Brain microvascular endothelial cell (primary cell): Measurements from ENCODE around the gene AVPI1.
A peak's percentile ranks its signal among the peaks of the same experiment; 100 is the strongest.
"Not testable (repeated sequence)": the region's sequence is repeated elsewhere in the genome, so short reads cannot be mapped to it uniquely, and the experiment has no call there.

Source experiments
- DNase-seq: peaks from one replicate; pipeline ENCODE4 v3.0.0-alpha.2; 2020
- H3K27ac ChIP-seq: fragments of 250-450 bp; sonication (Bioruptor Pico); 2 replicates; pipeline ENCODE4 v1.5.1; 2020; ENCODE audit warnings: mild to moderate bottlenecking, moderate library complexity
- H3K27me3 ChIP-seq: fragments of 250-450 bp; sonication (Bioruptor Pico); replicated peaks from 2 replicates; pipeline ENCODE4 v1.5.1; 2020; ENCODE audit warnings: mild to moderate bottlenecking
- H3K36me3 ChIP-seq: fragments of 250-450 bp; sonication (Bioruptor Pico); replicated peaks from 2 replicates; pipeline ENCODE4 v1.5.1; 2020; ENCODE audit warnings: mild to moderate bottlenecking
- H3K4me3 ChIP-seq: 2 replicates; pipeline ENCODE4 v1.5.1; 2011; ENCODE audit warnings: low read depth, mild to moderate bottlenecking, control low read depth, low read length, moderate library complexity
- CTCF ChIP-seq: IDR thresholded peaks from 2 replicates; pipeline ENCODE4 v1.5.1; 2011; ENCODE audit warnings: low read depth, mild to moderate bottlenecking, moderate library complexity, low read length, control low read depth, inconsistent platforms; ENCODE audit errors: missing control alignments
- in situ Hi-C: cut with HindIII; loops from 2 replicates; pipeline ENCODE4 v1.10.0; 2017; ENCODE audit warnings: low sequenced_read_pairs, low pct_ligation_motif_present

The AVPI1 gene

GRCh38 chr10:97656777-97657176 is 30.3 kb downstream of the AVPI1 start:
- no peaks in the 10 kb centered on the region for H3K27me3 ChIP-seq
- peaks cover 50% of the 10 kb centered on the region for H3K36me3 ChIP-seq
- in situ Hi-C loops = no loop called here
- H3K27ac ChIP-seq = no peak overlapping the region
- no peak overlapping the region for H3K4me3 ChIP-seq
- TF ChIP-seq CTCF = no peak
- no peak for DNase-seq

GRCh38 chr10:97651773-97652172 is 35.3 kb downstream of the AVPI1 start:
- Histone ChIP-seq H3K4me3 (no peak overlapping the region), H3K27me3 (no peaks in the 10 kb centered on the region), H3K36me3 (peaks cover 49% of the 10 kb centered on the region), H3K27ac (no peak overlapping the region)
- TF ChIP-seq CTCF = no peak
- DNase-seq = no peak
- in situ Hi-C loops = no loop called here

GRCh38 chr10:97650726-97651125 is 36.3 kb downstream of the AVPI1 start:
- no peaks in the 10 kb centered on the region for H3K27me3 ChIP-seq
- H3K36me3 ChIP-seq = peaks cover 48% of the 10 kb centered on the region
- H3K27ac ChIP-seq = no peak overlapping the region
- no peak for TF ChIP-seq CTCF
- no peak for DNase-seq
- H3K4me3 ChIP-seq = no peak overlapping the region
- in situ Hi-C loops = no loop called here

GRCh38 chr10:97649405-97649750 is 37.7 kb downstream of the AVPI1 start:
- in situ Hi-C loops, DNase-seq, H3K27me3 ChIP-seq, H3K4me3 ChIP-seq: not testable (repeated sequence)
- H3K27ac ChIP-seq = peak overlapping the region; percentile 87
- H3K36me3 ChIP-seq = peaks cover 47% of the 10 kb centered on the region

- in situ Hi-C loops = no loop called here
- no peaks in the 10 kb centered on the region for H3K27me3 ChIP-seq
- peak; percentile 94 for DNase-seq
- H3K36me3 ChIP-seq = peaks cover 46% of the 10 kb centered on the region
- no peak for TF ChIP-seq CTCF
- no peak overlapping the region for H3K4me3 ChIP-seq
- H3K27ac ChIP-seq = peak overlapping the region; percentile 87
Measured at GRCh38 chr10:97648562-97649404, 38.3 kb downstream of the AVPI1 start.

GRCh38 chr10:97647556-97647955 is 39.5 kb downstream of the AVPI1 start:
- Histone ChIP-seq H3K36me3 (peaks cover 34% of the 10 kb centered on the region), H3K4me3 (no peak overlapping the region), H3K27me3 (no peaks in the 10 kb centered on the region), H3K27ac (no peak overlapping the region)
- DNase-seq = no peak
- no peak for TF ChIP-seq CTCF
- in situ Hi-C loops = no loop called here
